GM23338 (cell line): ENCODE results near the gene GAS2. TPM values are rescaled to one million over a fixed set of nuclear protein-coding genes. Genes with fewer than 3 reads are reported as not detected.

Source experiments
- ATAC-seq: fragments of 200-7000 bp; cut with Tn5 transposase; 3 replicates; pipeline ENCODE4 v1.9.1; 2020
- DNase-seq: peaks from one replicate; pipeline ENCODE4 v3.0.0-alpha.2; 2015; ENCODE audit warnings: low spot score
- H2AFZ ChIP-seq: fragments of 200-600 bp; sonication (generic); 2 replicates; pipeline ENCODE4 v1.8.0; 2016; ENCODE audit warnings: antibody characterized with exemption, mild to moderate bottlenecking, moderate library complexity
- H3F3A ChIP-seq: fragments of 200-600 bp; sonication (generic); replicated peaks from 2 replicates; pipeline ENCODE4 v1.8.0; 2017; ENCODE audit warnings: antibody characterized with exemption, mixed run types, low read depth
- H3K27ac ChIP-seq: fragments of 200-600 bp; sonication (generic); 2 replicates; pipeline ENCODE4 v1.6.1; 2016; ENCODE audit warnings: low read depth
- H3K27me3 ChIP-seq: fragments of 200-600 bp; sonication (generic); 2 replicates; pipeline ENCODE4 v1.8.0; 2016; ENCODE audit warnings: mild to moderate bottlenecking, mixed run types, moderate library complexity; ENCODE audit not compliant: insufficient read depth
- H3K36me3 ChIP-seq: fragments of 200-600 bp; sonication (generic); 2 replicates; pipeline ENCODE4 v1.8.0; 2016; ENCODE audit warnings: mild to moderate bottlenecking; ENCODE audit not compliant: insufficient read depth
- H3K4me1 ChIP-seq: fragments of 200-600 bp; sonication (generic); 2 replicates; pipeline ENCODE4 v1.8.0; 2016; ENCODE audit warnings: mild to moderate bottlenecking, moderate library complexity; ENCODE audit not compliant: insufficient read depth
- H3K4me2 ChIP-seq: fragments of 200-600 bp; sonication (generic); 2 replicates; pipeline ENCODE4 v1.7.1; 2017; ENCODE audit warnings: mixed run types
- H3K4me3 ChIP-seq: fragments of 200-600 bp; sonication (generic); 2 replicates; pipeline ENCODE4 v1.6.1; 2016; ENCODE audit warnings: mixed run types
- H3K79me2 ChIP-seq: fragments of 200-600 bp; sonication (generic); replicated peaks from 2 replicates; pipeline ENCODE4 v1.8.0; 2017; ENCODE audit warnings: mild to moderate bottlenecking; ENCODE audit not compliant: insufficient read depth
- H3K9me2 ChIP-seq: fragments of 200-600 bp; sonication (generic); 2 replicates; pipeline ENCODE4 v1.8.0; 2017; ENCODE audit not compliant: insufficient read depth
- H4K20me1 ChIP-seq: fragments of 200-600 bp; sonication (generic); replicated peaks from 2 replicates; pipeline ENCODE4 v1.8.0; 2017; ENCODE audit warnings: mild to moderate bottlenecking; ENCODE audit not compliant: insufficient read depth
- H3K27ac Mint-ChIP-seq: 2 replicates; pipeline ENCODE4 v1.8.0; 2020; ENCODE audit warnings: inconsistent platforms, mild to moderate bottlenecking, moderate library complexity, mixed read lengths
- H3K27me3 Mint-ChIP-seq: 3 replicates; pipeline ENCODE4 v1.8.0; 2022; ENCODE audit warnings: low read depth, mild to moderate bottlenecking, moderate library complexity, mixed read lengths, inconsistent platforms; ENCODE audit not compliant: insufficient read depth, poor library complexity
- H3K36me3 Mint-ChIP-seq: 3 replicates; pipeline ENCODE4 v1.8.0; 2021; ENCODE audit warnings: low read depth, mild to moderate bottlenecking, inconsistent platforms, moderate library complexity, mixed read lengths
- H3K4me1 Mint-ChIP-seq: 3 replicates; pipeline ENCODE4 v1.8.0; 2020; ENCODE audit warnings: mild to moderate bottlenecking, inconsistent platforms, mixed read lengths
- H3K4me3 Mint-ChIP-seq: 3 replicates; pipeline ENCODE4 v1.8.0; 2021; ENCODE audit warnings: moderate library complexity, mild to moderate bottlenecking, inconsistent platforms, mixed read lengths
- H3K9me3 Mint-ChIP-seq: 3 replicates; pipeline ENCODE4 v1.8.0; 2020; ENCODE audit warnings: moderate library complexity, mild to moderate bottlenecking, inconsistent platforms, mixed read lengths
- EZH2 ChIP-seq: fragments of 200-600 bp; sonication (generic); IDR thresholded peaks from one replicate; pipeline ENCODE4 v1.8.0; 2017; ENCODE audit warnings: antibody characterized with exemption, mild to moderate bottlenecking, low read depth; ENCODE audit not compliant: unreplicated experiment
- JUNB ChIP-seq: IDR thresholded peaks from one replicate; pipeline ENCODE4 v1.6.1; 2016; ENCODE audit warnings: antibody characterized with exemption; ENCODE audit not compliant: unreplicated experiment
- NANOG ChIP-seq: IDR thresholded peaks from 2 replicates; pipeline ENCODE4 v1.6.1; 2016; ENCODE audit warnings: antibody characterized with exemption, borderline replicate concordance
- REST ChIP-seq: IDR thresholded peaks from one replicate; pipeline ENCODE4 v1.6.1; 2018; ENCODE audit warnings: antibody characterized with exemption; ENCODE audit not compliant: unreplicated experiment
- ZNF114 ChIP-seq: fragments of 250-450 bp; sonication (Bioruptor Pico); IDR thresholded peaks from 2 replicates; pipeline ENCODE4 v1.5.0; 2020; ENCODE audit warnings: mild to moderate bottlenecking, moderate library complexity
- ZNF331 ChIP-seq: fragments of 250-450 bp; sonication (Bioruptor Pico); IDR thresholded peaks from 2 replicates; pipeline ENCODE4 v1.5.0; 2020; ENCODE audit warnings: low read depth, mild to moderate bottlenecking, moderate library complexity
- polyA plus RNA-seq: library from polyadenylated mRNA; unstranded; fragments of >200 nt; fragmentation: Nextera tagmentation; extraction: Ambion mirVana; gene quantifications from 2 replicates; pipeline ENCODE4 v1.2.1, GENCODE V29; 2016
- total RNA-seq: library from RNA; depleted of rRNA; stranded (reverse); fragments of >200 nt; shearing (Covaris generic); gene quantifications from 2 replicates; pipeline ENCODE4 v1.2.3, GENCODE V29; 2014
- TF ChIP-seq, protein P1 (sequence below): fragments of 250-450 bp; sonication (Bioruptor Pico); IDR thresholded peaks from 2 replicates; pipeline ENCODE4 v1.5.0; 2020; ENCODE audit warnings: mild to moderate bottlenecking, moderate library complexity
- TF ChIP-seq, protein P2 (sequence below): IDR thresholded peaks from 2 replicates; pipeline ENCODE4 v1.6.1; 2016; ENCODE audit warnings: antibody characterized with exemption

The GAS2 gene
- total and polyA plus RNA-seq, 2 experiments from 2014 or later, result 2.6 to 6.7 TPM

GRCh38 chr11:22688914-22689313, 22.5 kb downstream of the GAS2 start:
- H4K20me1 ChIP-seq, result no peaks in the 10 kb centered on the region
- no peak for DNase-seq
- H3K4me1 Mint-ChIP-seq, result peaks cover 6% of the 10 kb centered on the region; the same call in 2 of the 3 replicates

More at GRCh38 chr11:22688914-22689313, 22.5 kb downstream of the GAS2 start:
- no peaks in the 10 kb centered on the region for H3K9me2 ChIP-seq
- no peak overlapping the region for H3K4me3 ChIP-seq
- H3K36me3 Mint-ChIP-seq, result no peaks in the 10 kb centered on the region
- no peak for ATAC-seq
- no peak overlapping the region for H3K27ac ChIP-seq
- no peaks in the 10 kb centered on the region for H3F3A ChIP-seq
- H3K4me1 ChIP-seq, result 0 out of 2 replicates have a peak, but pooled peaks cover 5% of the 10 kb centered on the region
- H3K27me3 Mint-ChIP-seq, result no peaks in the 10 kb centered on the region
- H2AFZ ChIP-seq, result peak overlapping the region; percentile 24; the same call in 1 of the 2 replicates
- H3K9me3 Mint-ChIP-seq, result no peaks in the 10 kb centered on the region
- peak overlapping the region; percentile 46; the same call in 1 of the 2 replicates for H3K27ac Mint-ChIP-seq
- H3K79me2 ChIP-seq, result no peaks in the 10 kb centered on the region
- TF ChIP-seq REST (no peak), JUNB (no peak), ZNF114 (CRISPR knock-in tag) (no peak), NANOG (no peak), EZH2 (no peak), ZNF331 (CRISPR knock-in tag) (no peak)
- TF ChIP-seq, protein P1, sequence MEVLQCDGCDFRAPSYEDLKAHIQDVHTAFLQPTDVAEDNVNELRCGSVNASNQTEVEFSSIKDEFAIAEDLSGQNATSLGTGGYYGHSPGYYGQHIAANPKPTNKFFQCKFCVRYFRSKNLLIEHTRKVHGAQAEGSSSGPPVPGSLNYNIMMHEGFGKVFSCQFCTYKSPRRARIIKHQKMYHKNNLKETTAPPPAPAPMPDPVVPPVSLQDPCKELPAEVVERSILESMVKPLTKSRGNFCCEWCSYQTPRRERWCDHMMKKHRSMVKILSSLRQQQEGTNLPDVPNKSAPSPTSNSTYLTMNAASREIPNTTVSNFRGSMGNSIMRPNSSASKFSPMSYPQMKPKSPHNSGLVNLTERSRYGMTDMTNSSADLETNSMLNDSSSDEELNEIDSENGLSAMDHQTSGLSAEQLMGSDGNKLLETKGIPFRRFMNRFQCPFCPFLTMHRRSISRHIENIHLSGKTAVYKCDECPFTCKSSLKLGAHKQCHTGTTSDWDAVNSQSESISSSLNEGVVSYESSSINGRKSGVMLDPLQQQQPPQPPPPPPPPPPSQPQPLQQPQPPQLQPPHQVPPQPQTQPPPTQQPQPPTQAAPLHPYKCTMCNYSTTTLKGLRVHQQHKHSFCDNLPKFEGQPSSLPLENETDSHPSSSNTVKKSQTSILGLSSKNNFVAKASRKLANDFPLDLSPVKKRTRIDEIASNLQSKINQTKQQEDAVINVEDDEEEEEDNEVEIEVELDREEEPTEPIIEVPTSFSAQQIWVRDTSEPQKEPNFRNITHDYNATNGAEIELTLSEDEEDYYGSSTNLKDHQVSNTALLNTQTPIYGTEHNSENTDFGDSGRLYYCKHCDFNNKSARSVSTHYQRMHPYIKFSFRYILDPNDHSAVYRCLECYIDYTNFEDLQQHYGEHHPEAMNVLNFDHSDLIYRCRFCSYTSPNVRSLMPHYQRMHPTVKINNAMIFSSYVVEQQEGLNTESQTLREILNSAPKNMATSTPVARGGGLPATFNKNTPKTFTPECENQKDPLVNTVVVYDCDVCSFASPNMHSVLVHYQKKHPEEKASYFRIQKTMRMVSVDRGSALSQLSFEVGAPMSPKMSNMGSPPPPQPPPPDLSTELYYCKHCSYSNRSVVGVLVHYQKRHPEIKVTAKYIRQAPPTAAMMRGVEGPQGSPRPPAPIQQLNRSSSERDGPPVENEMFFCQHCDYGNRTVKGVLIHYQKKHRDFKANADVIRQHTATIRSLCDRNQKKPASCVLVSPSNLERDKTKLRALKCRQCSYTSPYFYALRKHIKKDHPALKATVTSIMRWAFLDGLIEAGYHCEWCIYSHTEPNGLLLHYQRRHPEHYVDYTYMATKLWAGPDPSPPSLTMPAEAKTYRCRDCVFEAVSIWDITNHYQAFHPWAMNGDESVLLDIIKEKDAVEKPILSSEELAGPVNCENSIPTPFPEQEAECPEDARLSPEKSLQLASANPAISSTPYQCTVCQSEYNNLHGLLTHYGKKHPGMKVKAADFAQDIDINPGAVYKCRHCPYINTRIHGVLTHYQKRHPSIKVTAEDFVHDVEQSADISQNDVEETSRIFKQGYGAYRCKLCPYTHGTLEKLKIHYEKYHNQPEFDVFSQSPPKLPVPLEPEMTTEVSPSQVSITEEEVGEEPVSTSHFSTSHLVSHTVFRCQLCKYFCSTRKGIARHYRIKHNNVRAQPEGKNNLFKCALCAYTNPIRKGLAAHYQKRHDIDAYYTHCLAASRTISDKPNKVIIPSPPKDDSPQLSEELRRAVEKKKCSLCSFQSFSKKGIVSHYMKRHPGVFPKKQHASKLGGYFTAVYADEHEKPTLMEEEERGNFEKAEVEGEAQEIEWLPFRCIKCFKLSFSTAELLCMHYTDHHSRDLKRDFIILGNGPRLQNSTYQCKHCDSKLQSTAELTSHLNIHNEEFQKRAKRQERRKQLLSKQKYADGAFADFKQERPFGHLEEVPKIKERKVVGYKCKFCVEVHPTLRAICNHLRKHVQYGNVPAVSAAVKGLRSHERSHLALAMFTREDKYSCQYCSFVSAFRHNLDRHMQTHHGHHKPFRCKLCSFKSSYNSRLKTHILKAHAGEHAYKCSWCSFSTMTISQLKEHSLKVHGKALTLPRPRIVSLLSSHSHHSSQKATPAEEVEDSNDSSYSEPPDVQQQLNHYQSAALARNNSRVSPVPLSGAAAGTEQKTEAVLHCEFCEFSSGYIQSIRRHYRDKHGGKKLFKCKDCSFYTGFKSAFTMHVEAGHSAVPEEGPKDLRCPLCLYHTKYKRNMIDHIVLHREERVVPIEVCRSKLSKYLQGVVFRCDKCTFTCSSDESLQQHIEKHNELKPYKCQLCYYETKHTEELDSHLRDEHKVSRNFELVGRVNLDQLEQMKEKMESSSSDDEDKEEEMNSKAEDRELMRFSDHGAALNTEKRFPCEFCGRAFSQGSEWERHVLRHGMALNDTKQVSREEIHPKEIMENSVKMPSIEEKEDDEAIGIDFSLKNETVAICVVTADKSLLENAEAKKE (CRISPR knock-in tag), result no peak
- TF ChIP-seq, protein P2, sequence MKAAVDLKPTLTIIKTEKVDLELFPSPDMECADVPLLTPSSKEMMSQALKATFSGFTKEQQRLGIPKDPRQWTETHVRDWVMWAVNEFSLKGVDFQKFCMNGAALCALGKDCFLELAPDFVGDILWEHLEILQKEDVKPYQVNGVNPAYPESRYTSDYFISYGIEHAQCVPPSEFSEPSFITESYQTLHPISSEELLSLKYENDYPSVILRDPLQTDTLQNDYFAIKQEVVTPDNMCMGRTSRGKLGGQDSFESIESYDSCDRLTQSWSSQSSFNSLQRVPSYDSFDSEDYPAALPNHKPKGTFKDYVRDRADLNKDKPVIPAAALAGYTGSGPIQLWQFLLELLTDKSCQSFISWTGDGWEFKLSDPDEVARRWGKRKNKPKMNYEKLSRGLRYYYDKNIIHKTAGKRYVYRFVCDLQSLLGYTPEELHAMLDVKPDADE, result no peak
- H3K4me2 ChIP-seq, result no peak overlapping the region
- H3K4me3 Mint-ChIP-seq, result no peak overlapping the region
- H3K36me3 ChIP-seq, result no peaks in the 10 kb centered on the region
- H3K27me3 ChIP-seq, result no peaks in the 10 kb centered on the region
